ENCODE data around the gene SSTR1.

- no peak for TF ChIP-seq ZNF441 (CRISPR knock-in tag; IDR thresholded peaks at IDR 0.05; ENCODE audit: borderline replicate concordance)
- TF ChIP-seq ZNF207 (IDR thresholded peaks at IDR 0.05; ENCODE audit: borderline replicate concordance) = no peak
- TF ChIP-seq MIXL1 (CRISPR knock-in tag; IDR thresholded peaks at IDR 0.05) = no peak
- TF ChIP-seq ZNF501 (CRISPR knock-in tag; IDR thresholded peaks at IDR 0.05) = no peak
- no peak for TF ChIP-seq ZNF784 (CRISPR knock-in tag; IDR thresholded peaks at IDR 0.05; ENCODE audit: borderline replicate concordance)
- no peak for TF ChIP-seq KDM3A (CRISPR knock-in tag; IDR thresholded peaks at IDR 0.05; ENCODE audit: low read depth)
- no peak for TF ChIP-seq KDM4B (CRISPR knock-in tag; IDR thresholded peaks at IDR 0.05)
- no peak for TF ChIP-seq ZNF891 (CRISPR knock-in tag; IDR thresholded peaks at IDR 0.05)
- TF ChIP-seq HMG20A (CRISPR knock-in tag; IDR thresholded peaks at IDR 0.05; ENCODE audit: borderline replicate concordance) = no peak
These were observed 8.6 kb upstream of the SSTR1 start for GRCh38 chr14:38199076-38199475.

Data from HepG2 (cell line).